HG02759 (cell line): ENCODE measurements around the gene IQGAP1.
A peak's percentile ranks its signal among the peaks of the same experiment; 100 is the strongest.
"Not testable (repeated sequence)": the region's sequence is repeated elsewhere in the genome, so short reads cannot be mapped to it uniquely, and the experiment has no call there.

Experiments used
- ATAC-seq: cut with Tn5 transposase; IDR thresholded peaks from one replicate; pipeline ENCODE4 v1.9.1; 2021; ENCODE audit warnings: mild to moderate bottlenecking, moderate library complexity; ENCODE audit not compliant: unreplicated experiment

Gene IQGAP1, protein sequence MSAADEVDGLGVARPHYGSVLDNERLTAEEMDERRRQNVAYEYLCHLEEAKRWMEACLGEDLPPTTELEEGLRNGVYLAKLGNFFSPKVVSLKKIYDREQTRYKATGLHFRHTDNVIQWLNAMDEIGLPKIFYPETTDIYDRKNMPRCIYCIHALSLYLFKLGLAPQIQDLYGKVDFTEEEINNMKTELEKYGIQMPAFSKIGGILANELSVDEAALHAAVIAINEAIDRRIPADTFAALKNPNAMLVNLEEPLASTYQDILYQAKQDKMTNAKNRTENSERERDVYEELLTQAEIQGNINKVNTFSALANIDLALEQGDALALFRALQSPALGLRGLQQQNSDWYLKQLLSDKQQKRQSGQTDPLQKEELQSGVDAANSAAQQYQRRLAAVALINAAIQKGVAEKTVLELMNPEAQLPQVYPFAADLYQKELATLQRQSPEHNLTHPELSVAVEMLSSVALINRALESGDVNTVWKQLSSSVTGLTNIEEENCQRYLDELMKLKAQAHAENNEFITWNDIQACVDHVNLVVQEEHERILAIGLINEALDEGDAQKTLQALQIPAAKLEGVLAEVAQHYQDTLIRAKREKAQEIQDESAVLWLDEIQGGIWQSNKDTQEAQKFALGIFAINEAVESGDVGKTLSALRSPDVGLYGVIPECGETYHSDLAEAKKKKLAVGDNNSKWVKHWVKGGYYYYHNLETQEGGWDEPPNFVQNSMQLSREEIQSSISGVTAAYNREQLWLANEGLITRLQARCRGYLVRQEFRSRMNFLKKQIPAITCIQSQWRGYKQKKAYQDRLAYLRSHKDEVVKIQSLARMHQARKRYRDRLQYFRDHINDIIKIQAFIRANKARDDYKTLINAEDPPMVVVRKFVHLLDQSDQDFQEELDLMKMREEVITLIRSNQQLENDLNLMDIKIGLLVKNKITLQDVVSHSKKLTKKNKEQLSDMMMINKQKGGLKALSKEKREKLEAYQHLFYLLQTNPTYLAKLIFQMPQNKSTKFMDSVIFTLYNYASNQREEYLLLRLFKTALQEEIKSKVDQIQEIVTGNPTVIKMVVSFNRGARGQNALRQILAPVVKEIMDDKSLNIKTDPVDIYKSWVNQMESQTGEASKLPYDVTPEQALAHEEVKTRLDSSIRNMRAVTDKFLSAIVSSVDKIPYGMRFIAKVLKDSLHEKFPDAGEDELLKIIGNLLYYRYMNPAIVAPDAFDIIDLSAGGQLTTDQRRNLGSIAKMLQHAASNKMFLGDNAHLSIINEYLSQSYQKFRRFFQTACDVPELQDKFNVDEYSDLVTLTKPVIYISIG (N-terminal part only)

DNA sequence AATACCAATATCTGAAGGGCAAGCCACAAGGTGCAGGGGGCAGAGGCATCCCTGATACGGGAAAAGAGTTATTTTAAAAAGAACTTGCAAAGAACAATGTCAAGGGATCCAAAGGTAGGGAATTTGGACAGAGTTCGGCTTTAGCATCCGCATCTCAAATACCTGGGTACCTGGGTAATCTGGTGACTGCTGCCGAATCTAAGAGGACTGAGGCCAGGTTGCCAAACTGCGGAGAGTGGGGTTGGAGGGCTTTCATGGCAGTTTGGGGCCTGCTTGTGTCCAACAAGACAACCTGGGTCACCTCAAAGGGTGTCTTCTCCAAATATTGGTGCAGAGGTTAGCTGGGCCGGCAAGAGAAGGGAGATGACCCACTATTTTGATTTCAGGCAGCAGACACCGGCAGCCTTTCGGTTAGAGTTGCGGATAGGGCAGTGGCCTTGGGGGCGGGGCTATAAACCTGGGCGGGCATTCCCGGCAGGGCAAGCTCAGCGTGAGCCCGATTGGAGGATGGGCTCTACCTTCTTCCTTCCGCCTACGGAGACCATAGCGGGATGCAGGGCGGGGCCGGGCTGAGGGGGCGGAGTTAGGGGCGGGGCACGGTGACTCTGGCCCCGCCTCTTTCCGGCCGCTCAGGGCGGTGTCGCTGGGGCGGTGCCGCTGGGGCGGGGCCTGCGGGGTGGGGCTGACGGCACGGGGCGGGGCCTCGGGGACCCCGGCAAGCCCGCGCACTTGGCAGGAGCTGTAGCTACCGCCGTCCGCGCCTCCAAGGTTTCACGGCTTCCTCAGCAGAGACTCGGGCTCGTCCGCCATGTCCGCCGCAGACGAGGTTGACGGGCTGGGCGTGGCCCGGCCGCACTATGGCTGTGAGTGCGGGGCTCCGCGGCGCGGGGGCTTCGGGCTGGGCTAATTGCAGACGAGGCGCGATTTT lies at the start of gene IQGAP1:
IQGAP1 (plus strand) TSS at position 709 of the 928 bp plus-strand sequence; CDS start at position 809, 100 bp downstream.
- peak; percentile 90 for ATAC-seq

DNA sequence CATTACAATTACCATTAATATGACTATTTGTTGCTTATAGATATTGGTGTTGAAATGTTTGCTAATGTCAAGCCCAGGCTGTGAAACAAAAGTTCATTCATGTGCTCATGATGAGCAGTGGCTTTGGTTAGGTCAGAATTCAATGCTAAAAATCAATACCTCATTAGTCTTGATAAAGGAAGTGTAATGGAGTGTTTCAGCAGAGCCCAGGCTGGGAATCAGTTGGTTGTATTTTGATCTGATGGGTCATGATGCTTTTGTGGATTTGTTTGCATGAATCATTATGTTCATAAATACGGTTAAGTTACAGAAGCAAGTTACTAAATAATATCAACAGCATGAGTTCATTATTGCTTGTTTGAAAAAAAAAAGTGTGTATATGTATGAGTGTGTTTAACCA lies 49.5 kb upstream of the IQGAP1 start:
- ATAC-seq = no peak

DNA sequence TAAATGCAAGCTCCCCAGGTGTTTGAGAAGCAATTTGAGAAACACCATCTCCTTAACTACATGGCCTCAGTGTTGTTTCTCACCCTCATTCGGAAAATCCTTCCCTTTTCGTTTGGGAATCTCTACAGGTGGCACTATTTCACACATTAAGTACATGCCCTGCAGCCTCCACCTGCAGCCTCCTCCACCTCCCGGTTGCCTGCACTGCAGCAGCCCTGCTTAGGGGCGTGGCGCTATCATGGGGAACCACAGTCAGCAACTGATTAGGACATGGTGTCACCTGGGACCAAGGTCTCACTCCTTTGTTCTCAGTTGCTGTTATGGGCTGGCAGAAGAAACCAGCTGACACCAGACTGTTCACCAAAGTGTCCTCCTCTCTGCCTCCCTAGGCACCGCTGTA lies 47.7 kb upstream of the IQGAP1 start:
- no peak for ATAC-seq

DNA sequence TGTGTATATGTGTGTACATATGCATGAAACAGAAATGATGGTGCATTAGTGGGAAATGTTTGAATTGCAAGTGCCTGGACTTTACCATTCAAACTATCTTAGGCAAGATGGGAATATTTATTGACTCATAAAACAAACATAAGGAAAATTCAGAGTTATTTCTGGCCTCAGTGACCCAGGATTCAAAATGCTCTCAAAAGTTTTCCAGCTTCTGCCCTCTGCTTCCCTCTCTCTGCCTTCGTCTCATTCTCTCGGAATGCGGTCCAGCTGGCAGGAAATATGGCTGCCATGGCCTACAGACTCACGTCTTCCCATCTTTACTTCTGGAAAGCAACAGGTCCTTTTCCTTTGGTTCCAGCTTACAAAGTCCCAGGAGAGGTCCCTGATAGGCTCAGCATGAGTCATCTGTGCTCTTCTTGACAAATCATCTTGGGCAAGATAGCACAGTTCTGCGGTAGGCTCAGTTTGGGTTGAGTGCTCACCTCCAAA lies 44.7 kb upstream of the IQGAP1 start:
- ATAC-seq = no peak

DNA sequence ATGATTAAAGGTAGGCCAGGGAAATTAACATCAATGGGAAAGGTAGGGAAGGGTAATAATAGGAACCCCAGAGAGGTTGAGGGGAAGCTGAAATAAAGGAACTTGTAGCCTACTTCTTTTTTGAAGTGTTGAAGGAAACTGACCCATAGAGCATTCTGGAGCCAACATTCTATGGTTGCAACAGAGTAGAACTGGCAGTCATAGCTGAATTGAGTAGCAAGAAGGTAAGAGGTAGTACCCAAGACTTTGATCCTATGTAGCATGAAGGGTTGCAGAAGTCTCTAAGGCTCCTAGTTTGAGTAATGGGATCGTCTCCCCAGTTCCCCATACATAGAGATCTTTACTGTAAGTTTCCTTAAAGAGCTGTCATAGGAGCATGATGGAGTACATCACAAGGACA lies 43.4 kb upstream of the IQGAP1 start:
- ATAC-seq = no peak

DNA sequence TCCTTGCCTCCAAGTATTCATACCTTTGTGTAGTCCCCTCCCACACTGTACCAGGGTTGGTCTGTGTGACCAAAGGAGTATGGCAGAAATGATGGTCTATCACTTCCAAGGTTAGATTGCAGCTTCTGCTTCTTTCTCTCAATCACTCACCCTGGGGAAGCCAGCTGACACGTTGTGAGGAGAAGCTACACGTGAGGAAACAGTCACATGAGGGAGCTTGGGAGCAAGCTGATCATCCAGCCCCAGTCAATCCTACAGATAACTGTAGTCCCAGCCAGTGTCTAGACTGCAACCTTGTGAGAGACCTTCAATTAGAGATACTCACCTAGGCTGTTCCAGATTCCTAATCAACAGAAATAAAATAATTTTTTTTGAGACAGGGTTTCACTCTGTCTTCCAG lies 42.2 kb upstream of the IQGAP1 start:
- ATAC-seq = no peak

DNA sequence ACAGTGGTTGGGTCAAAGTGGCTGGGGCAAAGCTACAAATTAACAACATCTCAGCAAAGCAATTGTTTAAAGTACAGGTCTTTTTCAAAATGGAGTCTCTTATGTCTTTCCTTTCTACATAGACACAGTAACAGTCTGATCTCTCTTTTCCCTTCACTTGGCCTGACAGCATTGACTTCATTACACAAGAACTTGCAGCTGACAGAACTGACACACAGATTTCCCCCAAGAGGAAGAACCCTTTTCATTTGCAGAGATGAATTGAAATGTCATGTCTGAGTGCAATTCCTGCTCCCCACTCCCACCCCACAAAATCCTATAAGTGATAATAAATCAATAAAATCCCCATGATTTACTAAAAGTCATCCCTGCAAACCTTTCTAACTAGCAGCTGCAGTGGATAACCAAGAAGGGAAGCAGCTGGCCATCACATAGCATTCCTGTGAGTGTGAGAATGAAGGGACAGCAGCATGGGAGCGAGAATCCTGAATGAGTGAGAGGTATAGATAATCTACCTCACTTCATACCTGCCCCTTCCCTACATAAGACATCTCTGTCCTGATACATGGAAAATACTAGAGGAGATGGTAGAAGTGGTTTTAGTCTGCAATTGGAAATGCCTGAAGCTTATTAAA lies 40.5 kb upstream of the IQGAP1 start:
- not testable (repeated sequence) for ATAC-seq

DNA sequence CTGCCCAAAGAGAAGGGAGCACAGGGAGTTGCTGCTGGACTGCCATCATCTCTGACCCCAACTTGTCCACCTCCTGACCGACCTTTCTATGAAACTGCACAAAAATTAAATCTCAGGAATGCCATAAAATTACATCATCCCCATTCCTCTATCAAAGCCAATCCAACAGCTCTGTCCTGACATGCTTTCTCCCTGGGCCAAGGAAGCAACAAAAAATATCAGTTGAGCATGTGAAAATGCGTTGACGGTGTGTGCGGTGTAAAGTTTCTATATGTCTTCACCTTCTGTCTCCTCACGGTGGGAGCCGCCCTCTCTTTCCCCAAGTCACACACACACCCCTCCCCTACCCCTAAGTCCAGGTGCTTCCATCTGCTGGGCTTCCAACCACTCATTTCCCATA lies 39.6 kb upstream of the IQGAP1 start:
- ATAC-seq = no peak

DNA sequence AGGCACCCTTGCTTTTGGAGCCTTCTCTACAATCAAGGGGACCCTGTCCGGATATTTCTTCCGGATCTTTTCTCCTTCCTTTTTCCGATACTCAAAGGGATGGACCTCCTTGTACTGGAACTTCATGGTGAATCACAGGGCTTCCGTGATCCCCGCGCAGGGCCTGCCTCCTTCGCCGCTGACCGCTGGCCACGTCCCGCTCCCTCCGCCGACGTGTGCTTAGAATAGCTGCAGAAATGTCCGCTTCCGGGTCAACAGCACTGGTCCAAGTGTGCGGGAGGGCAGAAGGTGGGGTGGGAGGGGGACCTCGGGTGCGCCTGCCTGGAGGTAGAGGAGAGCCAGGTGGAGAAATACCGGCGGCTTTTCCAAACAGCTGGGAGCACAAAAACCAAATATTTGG lies 39.0 kb upstream of the IQGAP1 start:
- ATAC-seq = no peak

DNA sequence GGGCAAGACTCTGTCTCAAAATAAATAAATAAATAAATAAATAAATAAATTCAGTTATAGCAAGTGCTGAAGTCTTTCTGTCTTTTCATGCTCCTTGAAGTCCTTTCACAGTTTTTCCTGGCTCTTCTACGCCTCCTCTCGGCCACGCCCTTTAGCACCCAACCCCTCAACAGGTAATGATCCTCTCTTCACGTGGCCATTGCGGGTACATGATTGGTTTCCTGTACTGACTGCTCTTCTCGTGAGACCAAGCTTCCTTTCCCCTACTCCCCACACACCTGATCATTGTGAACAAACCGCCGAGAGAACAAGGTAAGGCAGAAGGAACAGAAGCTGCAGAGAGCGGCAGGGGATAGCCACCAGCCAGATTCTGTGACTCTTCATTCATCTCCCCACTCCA lies 38.2 kb upstream of the IQGAP1 start:
- ATAC-seq = no peak

DNA sequence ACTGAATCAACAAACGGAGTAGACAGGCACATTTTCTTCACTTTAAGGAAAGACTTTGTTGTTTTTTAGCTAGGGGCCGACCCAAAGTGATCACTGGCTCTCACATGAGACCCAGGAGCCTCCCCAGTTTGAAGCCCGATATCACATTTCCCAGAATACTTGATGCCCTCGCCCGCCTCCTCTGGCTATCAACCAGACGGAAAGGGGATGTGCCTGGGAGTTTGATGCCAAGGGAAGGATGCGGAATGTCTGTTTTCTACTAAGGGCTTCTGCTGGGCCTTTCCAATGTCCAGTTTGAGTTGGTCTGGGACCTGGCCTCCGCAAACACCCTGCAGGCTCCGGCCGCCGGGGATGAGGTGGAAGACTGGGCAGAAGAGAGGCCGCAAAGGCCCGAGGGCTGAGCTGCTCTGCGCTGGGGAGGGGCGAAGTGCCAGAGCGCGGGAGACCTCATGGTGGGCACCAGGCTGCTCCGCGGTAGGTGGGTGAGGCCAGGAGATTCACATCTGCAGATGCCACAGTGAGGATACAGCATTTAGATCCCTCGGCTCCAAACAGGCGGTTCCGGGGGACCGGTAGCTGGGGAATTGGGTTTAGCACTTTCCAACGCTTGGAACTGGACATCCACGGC lies 36.4 kb upstream of the IQGAP1 start:
- ATAC-seq = peak; percentile 5

DNA sequence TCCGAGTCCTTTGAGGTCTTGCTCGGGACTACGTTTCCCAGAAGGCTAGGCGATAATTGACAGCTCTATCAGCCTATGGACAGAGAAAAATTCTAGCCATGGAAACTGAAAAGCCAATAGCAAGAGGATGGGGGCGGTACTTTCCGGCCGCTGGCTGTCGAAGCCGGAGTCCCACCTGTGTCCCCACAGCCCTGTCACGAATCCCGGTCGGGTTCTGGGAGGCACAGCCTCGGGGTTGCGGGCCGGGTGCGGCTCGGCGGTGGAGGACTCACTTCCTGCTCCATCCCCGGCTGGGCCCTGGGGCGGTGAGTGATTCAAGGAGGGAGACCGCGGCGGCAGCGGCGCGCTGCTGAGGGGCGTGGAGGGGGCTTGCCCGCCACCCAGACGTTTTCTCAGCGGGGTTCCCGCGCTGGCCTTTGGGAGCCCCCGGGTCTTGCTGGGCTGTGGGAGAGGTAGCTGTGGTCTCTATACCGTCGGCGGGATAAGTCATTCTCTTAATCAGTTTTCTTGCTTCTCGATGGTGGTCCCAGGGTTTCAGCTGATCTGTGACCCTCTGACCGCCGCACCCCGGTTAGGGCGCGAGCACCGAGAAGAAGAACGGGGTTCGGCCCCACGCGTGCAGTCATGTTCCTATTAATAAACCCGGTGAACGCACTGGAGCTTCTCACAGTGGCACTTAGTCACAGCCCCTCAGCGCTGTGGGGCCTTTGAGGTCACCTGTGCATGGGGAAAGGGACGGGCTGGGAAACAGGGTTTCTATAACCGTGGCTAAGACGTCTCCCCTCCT lies 35.7 kb upstream of the IQGAP1 start, which contains the start of gene ZNF774:
ZNF774 (plus strand) TSS at position 178 of the 787 bp plus-strand sequence. CDS start 2,377 bp downstream, outside the sequence.
- peak; percentile 99 for ATAC-seq

DNA sequence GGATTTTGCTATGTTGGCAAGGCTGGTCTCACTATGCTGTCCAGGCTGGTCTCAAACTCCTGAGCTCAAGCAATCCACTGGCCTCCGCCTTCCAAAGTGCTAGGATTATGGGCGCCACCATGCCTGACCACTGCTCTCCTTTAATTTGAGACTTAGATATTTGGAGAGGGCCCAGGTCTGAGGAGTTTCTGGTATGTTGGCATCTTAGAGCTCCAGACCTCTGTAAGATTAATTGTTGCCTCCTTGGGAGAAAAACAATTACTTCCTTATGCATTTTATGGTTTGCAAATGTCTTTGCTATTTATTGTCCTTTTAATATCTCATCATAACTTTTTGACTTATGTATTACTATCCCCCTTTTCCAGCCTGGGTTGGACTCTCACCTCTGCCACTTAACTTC lies 33.1 kb upstream of the IQGAP1 start:
- ATAC-seq = no peak

DNA sequence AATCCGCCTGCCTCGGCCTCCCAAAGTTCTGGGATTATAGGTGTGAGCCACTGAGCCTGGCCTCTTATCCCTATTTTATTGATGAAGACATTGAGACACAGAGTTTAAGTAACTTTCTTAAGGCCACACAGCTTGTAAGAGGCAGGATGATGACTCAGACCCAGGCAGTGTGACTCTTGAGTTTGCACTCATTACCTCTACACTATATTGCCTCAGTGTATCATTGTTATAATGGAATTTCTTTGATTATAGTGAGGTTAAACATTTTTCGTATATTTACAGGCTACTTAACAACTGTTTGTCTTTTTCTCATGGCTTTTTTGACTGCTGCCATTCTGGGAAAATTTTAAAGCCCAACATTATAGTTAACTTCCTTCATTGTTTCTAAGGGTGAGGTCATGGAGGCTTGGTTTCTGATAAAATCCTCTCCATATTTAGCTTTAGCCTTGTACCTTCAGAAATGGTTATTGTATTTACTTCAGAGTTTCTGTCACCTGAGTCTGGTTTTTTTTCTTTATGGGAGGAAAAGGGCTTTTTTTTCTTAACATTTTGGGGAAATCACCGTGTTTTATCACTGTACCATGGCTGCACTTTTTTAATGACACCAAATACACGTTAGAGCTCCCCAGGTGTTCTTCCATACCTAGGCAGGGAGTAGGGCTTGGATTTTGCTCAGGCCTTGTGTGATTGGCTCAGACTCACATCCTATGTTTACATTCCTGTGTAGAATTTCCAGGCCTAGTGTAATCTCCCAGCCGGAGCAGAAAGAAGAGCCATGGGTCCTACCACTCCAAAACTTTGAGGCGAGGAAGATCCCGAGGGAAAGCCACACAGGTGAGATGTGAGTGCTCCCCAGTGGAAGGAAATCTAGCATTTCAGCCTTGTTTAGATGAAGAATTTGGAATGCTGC lies 29.7 kb upstream of the IQGAP1 start:
- no peak for ATAC-seq

DNA sequence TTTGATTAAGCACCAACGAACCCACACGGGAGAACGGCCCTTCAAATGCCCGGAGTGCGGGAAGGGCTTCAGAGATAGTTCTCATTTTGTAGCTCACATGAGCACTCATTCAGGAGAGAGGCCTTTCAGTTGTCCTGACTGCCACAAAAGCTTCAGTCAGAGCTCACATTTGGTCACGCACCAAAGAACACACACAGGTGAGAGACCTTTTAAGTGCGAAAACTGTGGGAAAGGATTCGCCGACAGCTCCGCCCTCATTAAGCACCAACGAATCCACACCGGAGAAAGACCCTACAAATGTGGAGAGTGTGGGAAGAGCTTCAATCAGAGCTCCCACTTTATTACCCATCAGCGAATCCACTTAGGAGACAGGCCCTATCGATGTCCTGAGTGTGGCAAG lies 27.3 kb upstream of the IQGAP1 start:
- ATAC-seq = no peak

DNA sequence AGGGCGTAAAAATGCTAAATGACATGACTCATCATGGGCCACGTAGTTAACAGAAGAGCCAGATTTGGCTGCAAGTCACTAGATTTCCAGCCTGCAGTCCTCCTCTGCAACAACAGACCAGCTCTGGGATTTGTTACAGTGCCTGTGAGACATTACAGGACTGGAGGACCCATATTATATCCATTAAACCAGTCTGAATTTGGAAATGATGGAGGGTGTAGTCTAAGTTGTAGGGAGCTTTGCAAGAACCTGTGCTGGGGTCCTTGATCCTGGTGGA lies 25.2 kb upstream of the IQGAP1 start:
- ATAC-seq = no peak

DNA sequence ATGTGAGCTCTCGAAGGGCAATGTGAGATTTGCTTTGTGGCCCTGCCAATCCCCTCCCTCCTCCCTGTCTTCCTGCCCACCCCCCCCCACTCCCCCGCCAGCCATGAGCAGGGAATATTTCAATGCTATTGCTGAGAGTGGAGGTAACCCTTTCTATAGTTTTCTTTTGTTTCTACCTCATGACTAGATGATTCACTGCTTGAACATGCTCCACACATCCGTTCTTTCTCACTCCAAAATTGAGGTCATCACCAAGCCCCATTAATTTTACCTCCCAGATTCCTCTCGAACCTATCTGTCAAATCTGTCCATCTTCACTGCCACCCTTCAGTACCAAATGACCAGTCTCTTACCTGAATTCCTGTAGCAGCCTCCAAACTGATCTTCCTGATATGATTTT lies 23.8 kb upstream of the IQGAP1 start:
- no peak for ATAC-seq
